GM12878 (cell line): ENCODE data around the gene THRB. TPM values are rescaled to one million over a fixed set of nuclear protein-coding genes. Genes with fewer than 3 reads are reported as not detected.

Experiments
- ATAC-seq: fragments of 200-7000 bp; cut with Tn5 transposase; 3 replicates; pipeline ENCODE4 v1.9.1; 2020; ENCODE audit warnings: mild to moderate bottlenecking, moderate library complexity
- BruUV-seq: library from RNA; stranded (reverse); fragments of 400-500 nt; replicated peaks from 2 replicates; lab custom pipeline; 2021; lab: Mats Ljungman, UMichigan
- CTCF ChIA-PET: fragments of 300-600 bp; sonication (Branson Sonifier 250); formaldehyde crosslinking; extraction: SDS; loops from one replicate; lab custom pipeline; 2021; ENCODE audit warnings: inconsistent platforms; lab: Yijun Ruan, JAX
- POLR2A ChIA-PET: fragments of 350-600 bp; formaldehyde crosslinking; extraction: SDS; loops from one replicate; lab custom pipeline; 2021; ENCODE audit warnings: inconsistent platforms; lab: Charles Lee
- RAD21 ChIA-PET: fragments of 300-600 bp; sonication (Branson Sonifier 250); formaldehyde crosslinking; loops from one replicate; lab custom pipeline; 2023; ENCODE audit warnings: antibody characterized with exemption; ENCODE audit not compliant: unreplicated experiment; lab: Charles Lee
- SMC1A ChIA-PET: fragments of 300-600 bp; sonication (Branson Sonifier 250); formaldehyde crosslinking; loops from one replicate; lab custom pipeline; 2023; ENCODE audit not compliant: unreplicated experiment, uncharacterized antibody; lab: Charles Lee
- DNase-seq: peaks from one replicate; pipeline ENCODE4 v3.0.0-alpha.2; 2011; ENCODE audit warnings: low read depth, low spot score
- FAIRE-seq: peaks from 3 replicates; lab custom pipeline; 2011; peaks lifted over from hg19 to GRCh38; lab: Jason Lieb, UNC
- H2AFZ ChIP-seq: 2 replicates; pipeline ENCODE4 v1.6.0; 2011; ENCODE audit warnings: low read depth, low read length, control low read depth; ENCODE audit not compliant: control insufficient read depth
- H3K27ac ChIP-seq: 2 replicates; pipeline ENCODE4 v1.5.1; 2011; ENCODE audit warnings: control low read depth; ENCODE audit not compliant: control insufficient read depth, insufficient read depth
- H3K27me3 ChIP-seq, 2 experiments: replicated peaks in 1 of 2; 2 replicates each; pipeline versions ENCODE4 v1.6.0 to v1.6.1; 2011; ENCODE audit warnings: low read length in 1 of 2; ENCODE audit not compliant: control insufficient read depth in 2 of 2, insufficient read depth in 2 of 2
- H3K36me3 ChIP-seq, 2 experiments: 2 replicates each; pipeline ENCODE4 v1.5.1; 2011; ENCODE audit warnings: low read length in 1 of 2; ENCODE audit not compliant: control insufficient read depth in 2 of 2, insufficient read depth in 2 of 2
- H3K4me1 ChIP-seq: 2 replicates; pipeline ENCODE4 v1.6.1; 2011; ENCODE audit warnings: mild to moderate bottlenecking, low read length, moderate library complexity, mixed read lengths; ENCODE audit not compliant: control insufficient read depth, insufficient read depth
- H3K4me2 ChIP-seq: 2 replicates; pipeline ENCODE4 v1.6.0; 2011; ENCODE audit warnings: control low read depth; ENCODE audit not compliant: control insufficient read depth, insufficient read depth
- H3K4me3 ChIP-seq: fragments of 200-600 bp; sonication (generic); 2 replicates; pipeline ENCODE4 v1.5.1; 2016
- H3K79me2 ChIP-seq: 2 replicates; pipeline ENCODE4 v1.6.0; 2011; ENCODE audit warnings: low read length; ENCODE audit not compliant: control insufficient read depth, insufficient read depth
- H3K9ac ChIP-seq: 2 replicates; pipeline ENCODE4 v1.8.0; 2011; ENCODE audit warnings: low read length, control low read depth, mixed read lengths; ENCODE audit not compliant: control insufficient read depth, insufficient read depth
- H3K9me3 ChIP-seq: replicated peaks from 3 replicates; pipeline ENCODE4 v1.5.1; 2011; ENCODE audit warnings: mild to moderate bottlenecking, low read length; ENCODE audit not compliant: control insufficient read depth, insufficient read depth
- H4K20me1 ChIP-seq: 2 replicates; pipeline ENCODE4 v1.6.0; 2011; ENCODE audit not compliant: control insufficient read depth, insufficient read depth
- DPF2 ChIP-seq: fragments of 450-650 bp; IDR thresholded peaks from 2 replicates; pipeline ENCODE4 v1.6.1; 2017; ENCODE audit warnings: mild to moderate bottlenecking
- EGR1 ChIP-seq, 2 experiments: IDR thresholded peaks; 1 replicate in 1 of 2; 2 replicates in 1 of 2; pipeline ENCODE4 v1.6.1; 2011 to 2012; ENCODE audit warnings: low read depth in 2 of 2, low read length in 2 of 2, borderline replicate concordance in 1 of 2, mild to moderate bottlenecking in 1 of 2, moderate library complexity in 1 of 2
- FOS ChIP-seq: IDR thresholded peaks from 3 replicates; pipeline ENCODE4 v1.6.1; 2011; ENCODE audit warnings: borderline replicate concordance; ENCODE audit not compliant: insufficient read length; ENCODE audit errors: extremely low read depth
- IKZF1 ChIP-seq: fragments of 450-650 bp; conservative IDR thresholded peaks from 2 replicates; pipeline ENCODE4 v1.6.1; 2017; ENCODE audit warnings: antibody characterized with exemption, mild to moderate bottlenecking
- JUND ChIP-seq: IDR thresholded peaks from 2 replicates; pipeline ENCODE4 v1.6.1; 2012; ENCODE audit warnings: low read depth, mild to moderate bottlenecking, low read length, improper control_type of control experiment, moderate library complexity
- KAT2A ChIP-seq: conservative IDR thresholded peaks from 2 replicates; pipeline ENCODE4 v1.6.1; 2011; ENCODE audit warnings: low read depth, low read length; ENCODE audit not compliant: control insufficient read depth
- POU2F2 ChIP-seq: IDR thresholded peaks from 3 replicates; pipeline ENCODE4 v1.6.1; 2011; ENCODE audit warnings: low read depth, mild to moderate bottlenecking, low read length, borderline replicate concordance
- SREBF1 ChIP-seq: IDR thresholded peaks from 2 replicates; pipeline ENCODE4 v1.6.1; 2012; ENCODE audit warnings: mild to moderate bottlenecking, low read length
- WGBS: methylation state at CpG from one replicate; pipeline ENCODE4 v1.1.6; 2016; ENCODE audit warnings: low lambda C conversion rate; ENCODE audit not compliant: insufficient replicate concordance, insufficient coverage; ENCODE audit errors: missing lambda C conversion rate; 5-methylcytosine and 5-hydroxymethylcytosine counted together
- in situ Hi-C: fragments of 300-500 bp; cut with MboI; formaldehyde crosslinking; loops from 9 replicates; pipeline ENCODE4 v1.14.3; 2018; ENCODE audit warnings: mixed read lengths
- intact Hi-C: fragments of 100-400 bp; cut with micrococcal nuclease; formaldehyde crosslinking; loops from one replicate; pipeline ENCODE4 v1.14.2; 2022; ENCODE audit not compliant: unreplicated experiment
- polyA plus RNA-seq, 11 experiments: library from polyadenylated mRNA; depleted of rRNA in 4 of 11; unstranded in 6 of 11; stranded (reverse) in 5 of 11; fragments of >200 nt; fragmentation: Nextera tagmentation in 4 of 11; fragmentation: Illumina TruSeq in 1 of 11; extraction: Ambion mirVana in 4 of 11; extraction: Trizol in 1 of 11; gene quantifications; 1 replicate in 1 of 11; 2 replicates in 10 of 11; pipeline versions ENCODE4 v1.2.1 to v1.2.3, GENCODE V29; 2011 to 2016; ENCODE audit warnings: inconsistent platforms in 2 of 11, missing spikeins in 2 of 11, low read depth in 1 of 11
- total RNA-seq, 4 experiments: library from RNA; depleted of rRNA in 3 of 4; stranded (reverse); fragments of >200 nt in 3 of 4; fragmentation: Illumina TruSeq in 1 of 4; extraction: Trizol in 1 of 4; gene quantifications; 2 replicates each; pipeline versions ENCODE4 v1.2.1 to v1.2.3, GENCODE V29; 2013 to 2021
- TF ChIP-seq, protein P1 (sequence below): fragments of 450-650 bp; IDR thresholded peaks from 2 replicates; pipeline ENCODE4 v1.6.1; 2017; ENCODE audit warnings: mild to moderate bottlenecking
- TF ChIP-seq, protein P2 (sequence below): IDR thresholded peaks from 2 replicates; pipeline ENCODE4 v1.6.1; 2011; ENCODE audit warnings: low read depth, mild to moderate bottlenecking, low read length, moderate library complexity, borderline replicate concordance; ENCODE audit errors: extremely low read depth
- TF ChIP-seq, protein P3 (sequence below): IDR thresholded peaks from 2 replicates; pipeline ENCODE4 v1.6.1; 2012; ENCODE audit warnings: low read depth, low read length, improper control_type of control experiment
- TF ChIP-seq, protein P4 (sequence below): fragments of 450-650 bp; IDR thresholded peaks from 2 replicates; pipeline ENCODE4 v1.6.1; 2016; ENCODE audit warnings: mild to moderate bottlenecking
- TF ChIP-seq, protein P5 (sequence below): fragments of 450-650 bp; IDR thresholded peaks from 2 replicates; pipeline ENCODE4 v1.6.1; 2017; ENCODE audit warnings: low read depth, mild to moderate bottlenecking, moderate library complexity

Gene THRB
- total and polyA plus RNA-seq, 10 of the 15 experiments (the other 5 are each of a cell fraction or from before 2014, with no cell fraction given), result 0.05 TPM; not detected in 9

DNA sequence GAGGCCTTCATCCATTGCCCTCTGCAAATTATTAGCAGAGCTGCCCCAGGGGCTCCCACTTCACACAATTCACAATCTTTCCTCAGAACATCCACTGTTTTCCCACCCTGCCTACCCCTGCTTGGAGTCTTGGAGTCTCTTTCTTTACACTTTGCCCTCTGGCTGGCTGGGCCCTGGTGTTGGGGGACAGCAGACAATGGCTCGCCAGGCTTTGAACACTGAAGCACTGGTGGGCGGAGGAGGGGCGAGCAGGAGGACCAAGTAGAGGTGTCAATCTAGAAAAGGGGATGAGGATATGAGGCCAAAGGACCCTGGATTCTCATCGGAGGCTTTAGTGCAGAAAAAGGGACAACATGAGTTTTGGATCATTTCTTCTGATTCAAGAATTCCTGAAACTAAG lies 337.5 kb downstream of the THRB start (continued):
- TF ChIP-seq, protein P1, sequence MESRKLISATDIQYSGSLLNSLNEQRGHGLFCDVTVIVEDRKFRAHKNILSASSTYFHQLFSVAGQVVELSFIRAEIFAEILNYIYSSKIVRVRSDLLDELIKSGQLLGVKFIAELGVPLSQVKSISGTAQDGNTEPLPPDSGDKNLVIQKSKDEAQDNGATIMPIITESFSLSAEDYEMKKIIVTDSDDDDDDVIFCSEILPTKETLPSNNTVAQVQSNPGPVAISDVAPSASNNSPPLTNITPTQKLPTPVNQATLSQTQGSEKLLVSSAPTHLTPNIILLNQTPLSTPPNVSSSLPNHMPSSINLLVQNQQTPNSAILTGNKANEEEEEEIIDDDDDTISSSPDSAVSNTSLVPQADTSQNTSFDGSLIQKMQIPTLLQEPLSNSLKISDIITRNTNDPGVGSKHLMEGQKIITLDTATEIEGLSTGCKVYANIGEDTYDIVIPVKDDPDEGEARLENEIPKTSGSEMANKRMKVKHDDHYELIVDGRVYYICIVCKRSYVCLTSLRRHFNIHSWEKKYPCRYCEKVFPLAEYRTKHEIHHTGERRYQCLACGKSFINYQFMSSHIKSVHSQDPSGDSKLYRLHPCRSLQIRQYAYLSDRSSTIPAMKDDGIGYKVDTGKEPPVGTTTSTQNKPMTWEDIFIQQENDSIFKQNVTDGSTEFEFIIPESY, result no peak
- no peak for TF ChIP-seq IKZF1
- TF ChIP-seq JUND, result no peak

DNA sequence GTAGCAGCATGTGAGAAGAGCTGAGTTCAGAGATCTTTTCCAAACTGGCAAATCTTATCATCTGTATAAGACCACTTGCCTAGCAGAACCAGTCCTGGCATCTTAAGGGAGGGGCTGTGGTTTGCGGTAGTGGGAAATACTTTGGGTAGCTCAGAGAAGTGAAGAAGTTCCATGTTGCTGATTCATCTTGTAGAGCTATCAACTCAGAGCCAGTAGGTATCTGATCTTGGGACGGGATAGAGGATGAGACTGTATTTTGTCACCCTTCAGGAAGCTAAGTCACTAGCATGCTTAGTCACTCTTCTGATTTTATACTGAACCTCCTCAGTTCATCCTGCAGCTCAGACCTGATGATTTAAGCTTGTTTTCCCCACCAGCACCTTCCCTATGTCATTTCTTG lies 338.2 kb downstream of the THRB start:
- ChIA-PET POLR2A (no interaction called here), RAD21 (no interaction called here), CTCF (interaction anchor here (1.1 to 1.6 kb wide), 2 partner anchors 9 to 157 kb away, joined by 3 to 5 read pairs; no protein-coding TSS in a partner anchor), SMC1A (interaction anchor here (0.7 to 1.6 kb wide), 2 partner anchors 11 to 12 kb away, joined by 3 to 4 read pairs; no protein-coding TSS in a partner anchor)
- no peak for FAIRE-seq
- H3K36me3 ChIP-seq, result no peaks in the 10 kb centered on the region
- no peak overlapping the region for H3K4me2 ChIP-seq
- 4% methylated on average over 2 of the region's 2 CpGs for WGBS
- BruUV-seq, result no TSS peak
- in situ Hi-C loops, result no loop called here
- intact Hi-C loops, result loop anchor here (10.0 kb wide), 1 partner anchor 262 kb away; no protein-coding TSS in a partner anchor
- TF ChIP-seq SREBF1 (no peak), EGR1 (IDR thresholded peaks at IDR 0.05; ENCODE audit: borderline replicate concordance in 1 of 2, low read depth in 2 of 2, low read length in 2 of 2) (no peak), KAT2A (no peak), POU2F2 (no peak), FOS (no peak), DPF2 (no peak)
- TF ChIP-seq, protein P2, sequence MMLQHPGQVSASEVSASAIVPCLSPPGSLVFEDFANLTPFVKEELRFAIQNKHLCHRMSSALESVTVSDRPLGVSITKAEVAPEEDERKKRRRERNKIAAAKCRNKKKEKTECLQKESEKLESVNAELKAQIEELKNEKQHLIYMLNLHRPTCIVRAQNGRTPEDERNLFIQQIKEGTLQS, result no peak
- TF ChIP-seq, protein P3, sequence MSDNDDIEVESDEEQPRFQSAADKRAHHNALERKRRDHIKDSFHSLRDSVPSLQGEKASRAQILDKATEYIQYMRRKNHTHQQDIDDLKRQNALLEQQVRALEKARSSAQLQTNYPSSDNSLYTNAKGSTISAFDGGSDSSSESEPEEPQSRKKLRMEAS, result no peak
- TF ChIP-seq, protein P4, sequence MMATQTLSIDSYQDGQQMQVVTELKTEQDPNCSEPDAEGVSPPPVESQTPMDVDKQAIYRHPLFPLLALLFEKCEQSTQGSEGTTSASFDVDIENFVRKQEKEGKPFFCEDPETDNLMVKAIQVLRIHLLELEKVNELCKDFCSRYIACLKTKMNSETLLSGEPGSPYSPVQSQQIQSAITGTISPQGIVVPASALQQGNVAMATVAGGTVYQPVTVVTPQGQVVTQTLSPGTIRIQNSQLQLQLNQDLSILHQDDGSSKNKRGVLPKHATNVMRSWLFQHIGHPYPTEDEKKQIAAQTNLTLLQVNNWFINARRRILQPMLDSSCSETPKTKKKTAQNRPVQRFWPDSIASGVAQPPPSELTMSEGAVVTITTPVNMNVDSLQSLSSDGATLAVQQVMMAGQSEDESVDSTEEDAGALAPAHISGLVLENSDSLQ, result no peak
- TF ChIP-seq, protein P5, sequence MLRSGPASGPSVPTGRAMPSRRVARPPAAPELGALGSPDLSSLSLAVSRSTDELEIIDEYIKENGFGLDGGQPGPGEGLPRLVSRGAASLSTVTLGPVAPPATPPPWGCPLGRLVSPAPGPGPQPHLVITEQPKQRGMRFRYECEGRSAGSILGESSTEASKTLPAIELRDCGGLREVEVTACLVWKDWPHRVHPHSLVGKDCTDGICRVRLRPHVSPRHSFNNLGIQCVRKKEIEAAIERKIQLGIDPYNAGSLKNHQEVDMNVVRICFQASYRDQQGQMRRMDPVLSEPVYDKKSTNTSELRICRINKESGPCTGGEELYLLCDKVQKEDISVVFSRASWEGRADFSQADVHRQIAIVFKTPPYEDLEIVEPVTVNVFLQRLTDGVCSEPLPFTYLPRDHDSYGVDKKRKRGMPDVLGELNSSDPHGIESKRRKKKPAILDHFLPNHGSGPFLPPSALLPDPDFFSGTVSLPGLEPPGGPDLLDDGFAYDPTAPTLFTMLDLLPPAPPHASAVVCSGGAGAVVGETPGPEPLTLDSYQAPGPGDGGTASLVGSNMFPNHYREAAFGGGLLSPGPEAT, result no peak
- H3K79me2 ChIP-seq, result no peaks in the 10 kb centered on the region
- no peak overlapping the region for H3K4me3 ChIP-seq
- H3K27ac ChIP-seq, result no peak overlapping the region
- ATAC-seq, result no peak
- H3K9me3 ChIP-seq, result no peaks in the 10 kb centered on the region
- no peak for DNase-seq
- H2AFZ ChIP-seq, result no peak overlapping the region
- H3K9ac ChIP-seq, result no peak overlapping the region
- no peaks in the 10 kb centered on the region for H3K27me3 ChIP-seq
- no peaks in the 10 kb centered on the region for H4K20me1 ChIP-seq
- H3K4me1 ChIP-seq, result no peaks in the 10 kb centered on the region
